HG02852 (cell line): ENCODE results near the gene AXIN1.
"Not testable (repeated sequence)": the region's sequence is repeated elsewhere in the genome, so short reads cannot be mapped to it uniquely, and the experiment has no call there.

Experiments used
- ATAC-seq: cut with Tn5 transposase; IDR thresholded peaks from one replicate; pipeline ENCODE4 v1.9.1; 2021; ENCODE audit warnings: mild to moderate bottlenecking, moderate library complexity; ENCODE audit not compliant: unreplicated experiment

The AXIN1 gene

DNA sequence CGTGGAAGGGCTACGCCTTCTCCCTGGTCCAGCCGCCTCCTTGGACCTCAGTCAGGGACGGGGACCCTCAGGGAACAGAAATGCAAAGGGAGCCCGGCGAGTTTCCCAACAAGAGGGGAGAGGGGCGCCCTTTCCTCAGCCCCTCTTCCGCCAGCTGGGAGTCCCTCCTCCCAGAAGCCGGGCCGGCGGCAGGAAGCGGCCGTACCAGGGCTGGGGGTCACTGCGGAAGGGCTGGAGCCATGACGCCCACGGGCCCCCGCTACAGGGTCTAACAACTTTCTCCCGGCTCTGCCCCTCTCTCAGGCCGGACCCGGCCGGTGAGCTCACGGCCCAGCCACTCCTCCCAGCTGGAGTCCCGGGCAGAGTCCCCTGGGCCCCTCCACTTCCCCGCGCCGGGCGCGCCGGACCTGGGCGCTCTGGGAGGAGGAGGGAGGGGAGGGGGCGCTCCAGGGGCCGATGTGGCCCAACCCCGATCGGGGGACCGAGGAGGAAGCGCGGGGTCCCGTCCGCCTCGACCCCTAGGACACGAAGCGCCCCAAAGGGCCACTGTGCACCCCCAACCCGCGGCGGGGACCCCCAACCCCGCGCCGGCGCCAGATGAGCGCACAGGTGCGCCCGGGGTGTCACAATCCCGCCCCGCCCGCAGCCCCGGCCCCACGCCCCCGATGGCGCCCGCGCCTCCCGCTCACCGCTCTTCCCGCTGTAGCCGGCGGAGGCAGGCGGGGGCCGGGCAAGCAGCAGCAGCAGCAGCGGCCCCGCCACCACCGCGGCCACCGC, 28.7 kb upstream of the AXIN1 start:
- no peak for ATAC-seq

DNA sequence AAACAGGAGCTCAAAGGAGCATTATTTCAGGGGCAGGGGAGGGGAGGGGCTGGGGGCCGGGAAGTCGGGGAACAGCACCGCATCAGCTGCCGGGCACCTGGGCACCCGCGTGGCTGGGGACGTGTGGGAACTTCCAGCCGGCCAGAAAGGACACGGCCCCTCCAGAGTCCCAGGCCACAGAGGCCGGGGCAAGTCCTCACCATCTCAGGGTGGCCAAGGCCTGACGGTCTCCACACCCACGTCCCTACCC, 28.2 kb upstream of the AXIN1 start:
- no peak for ATAC-seq

DNA sequence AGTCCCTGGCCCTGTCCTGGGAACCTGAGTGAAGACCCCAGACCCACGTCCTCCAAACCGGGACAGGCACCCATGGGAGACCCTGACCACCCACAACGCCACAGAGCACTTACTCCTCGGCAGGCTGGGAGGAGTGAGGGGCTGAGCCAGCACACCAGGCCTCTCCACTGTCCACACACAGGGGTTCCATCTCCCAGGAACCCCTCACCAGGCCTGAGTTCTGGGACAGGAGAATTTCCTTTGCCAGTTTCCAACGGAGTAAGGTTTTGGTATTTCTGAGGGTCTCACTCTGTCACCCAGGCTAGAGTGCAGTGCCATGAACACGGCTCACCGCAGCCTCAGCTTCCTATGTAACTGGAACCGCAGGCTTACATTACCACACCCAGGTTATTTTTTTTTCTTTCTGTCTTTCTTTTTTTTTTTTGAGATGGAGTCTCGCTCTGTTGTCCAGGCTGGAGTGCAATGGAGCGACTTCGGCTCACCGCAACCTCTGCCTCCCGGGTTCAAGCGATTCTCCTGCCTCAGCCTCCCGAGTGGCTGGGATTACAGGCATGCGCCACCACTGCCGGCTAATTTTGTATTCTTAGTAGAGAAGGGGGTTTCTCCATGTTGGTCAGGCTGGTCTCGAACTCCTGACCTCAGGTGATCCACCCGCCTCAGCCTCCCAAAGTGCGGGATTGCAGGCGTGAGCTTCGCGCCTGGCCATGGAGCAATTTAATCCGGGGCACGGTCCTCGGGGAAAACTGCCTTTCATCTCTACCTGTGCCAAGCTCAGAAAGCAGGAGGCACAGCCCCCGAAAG, 27.6 kb upstream of the AXIN1 start:
- ATAC-seq, result no peak

DNA sequence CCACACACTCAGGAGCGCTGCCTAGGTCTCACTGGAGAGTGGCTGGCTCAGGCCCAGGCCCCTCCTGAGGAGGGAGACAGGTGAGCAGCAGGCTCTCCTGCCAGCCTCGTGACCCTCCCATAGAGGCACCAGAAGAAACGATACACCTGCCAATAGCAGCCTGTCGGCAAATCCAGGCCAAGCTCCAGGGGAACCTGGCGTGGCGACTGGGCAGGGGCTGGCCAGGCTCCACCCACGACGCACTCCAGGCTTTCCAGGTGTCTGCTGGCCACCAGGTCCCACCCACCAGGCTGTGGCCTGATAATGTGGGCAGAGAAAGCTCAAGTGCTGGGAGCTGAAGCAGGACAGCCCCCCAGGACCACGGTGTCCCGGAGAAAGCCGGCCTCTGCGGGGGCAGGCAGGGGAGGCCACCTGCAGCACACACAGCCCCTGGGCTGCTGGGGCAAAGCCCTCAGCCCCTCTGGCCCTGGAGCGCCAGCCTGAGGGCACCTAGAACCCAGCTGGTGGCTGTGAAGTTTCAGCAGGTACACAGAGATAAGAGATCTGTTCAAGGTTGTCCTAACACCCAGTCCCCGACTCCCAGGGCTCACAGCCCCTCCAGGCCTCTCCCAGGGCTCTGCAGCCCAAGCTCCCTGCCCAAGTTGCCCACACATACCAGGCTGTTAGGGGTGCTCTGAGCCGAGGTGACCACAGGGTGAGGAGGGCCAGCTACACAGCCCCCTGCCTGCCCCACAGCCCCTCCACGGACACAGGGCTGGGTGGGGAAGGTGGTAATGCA, 26.8 kb upstream of the AXIN1 start:
- ATAC-seq, result no peak

DNA sequence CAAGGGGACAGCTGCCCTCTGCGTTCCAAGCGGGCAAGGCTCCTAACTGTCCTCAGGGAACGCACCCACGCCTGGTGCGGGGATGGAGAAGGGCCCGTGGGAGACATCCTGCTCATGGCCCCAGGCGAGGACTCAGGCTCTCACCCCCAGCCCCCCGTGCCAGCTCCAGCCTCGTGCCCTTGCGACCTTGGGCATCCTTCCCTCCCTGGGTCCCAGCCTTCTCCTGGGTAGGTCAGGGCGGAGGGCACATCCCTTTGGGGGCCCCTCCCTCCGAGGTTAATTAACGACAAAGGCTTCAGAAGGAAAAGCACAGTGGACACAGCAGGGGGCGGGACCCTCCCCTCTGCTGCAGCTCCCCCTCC, 26.3 kb upstream of the AXIN1 start:
- no peak for ATAC-seq

DNA sequence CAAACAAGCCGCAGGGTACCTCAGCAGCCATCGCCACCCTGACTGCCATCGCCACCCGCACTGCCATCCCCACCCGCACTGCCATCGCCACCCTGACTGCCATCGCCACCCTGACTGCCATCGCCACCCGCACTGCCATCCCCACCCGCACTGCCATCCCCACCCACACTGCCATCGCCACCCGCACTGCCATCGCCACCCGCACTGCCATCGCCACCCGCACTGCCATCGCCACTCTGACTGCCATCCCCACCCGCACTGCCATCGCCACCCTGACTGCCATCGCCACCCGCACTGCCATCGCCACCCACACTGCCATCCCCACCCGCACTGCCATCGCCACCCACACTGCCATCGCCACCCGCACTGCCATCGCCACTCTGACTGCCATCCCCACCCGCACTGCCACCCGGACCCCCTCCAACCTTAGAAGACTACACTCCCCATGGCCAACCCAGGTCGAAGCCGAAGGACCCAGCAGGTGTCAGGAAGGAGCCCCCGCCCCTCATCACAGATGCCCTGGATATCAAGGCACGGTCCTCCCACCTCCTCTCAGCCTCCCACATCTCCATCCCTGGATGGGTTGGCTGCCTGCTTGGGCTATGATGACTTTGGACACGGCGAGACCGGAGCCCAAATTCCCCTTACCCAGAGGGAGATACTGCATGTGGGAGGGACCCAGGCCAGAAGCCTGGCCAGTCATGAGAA, 25.7 kb upstream of the AXIN1 start:
- ATAC-seq, result not testable (repeated sequence)

DNA sequence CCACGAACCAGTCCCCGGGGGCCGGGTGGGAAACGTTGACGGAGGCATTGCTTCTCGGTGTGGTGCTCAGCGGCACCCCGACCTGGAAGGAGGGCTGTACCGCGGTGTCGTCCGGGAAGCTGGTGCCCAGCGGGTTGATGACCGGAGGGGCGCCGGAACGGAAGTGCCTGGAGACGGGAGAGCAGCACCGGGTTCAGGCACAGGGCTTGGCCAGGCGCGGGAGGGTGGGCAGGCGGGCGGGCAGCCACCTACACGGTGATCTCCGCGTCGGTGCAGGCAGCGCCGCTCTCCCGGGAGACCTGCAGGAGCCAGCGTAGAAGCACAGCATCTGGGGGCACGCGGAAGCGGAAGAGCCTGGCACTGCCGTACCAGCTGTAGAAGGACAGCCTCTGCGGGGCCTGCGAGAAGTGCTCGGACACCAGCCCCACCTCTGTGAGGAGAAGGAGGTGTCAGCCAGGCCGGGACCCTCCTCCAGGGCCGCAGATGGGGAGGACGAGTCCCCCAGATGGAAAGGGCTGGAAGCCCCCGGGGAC, 25.0 kb upstream of the AXIN1 start:
- no peak for ATAC-seq

DNA sequence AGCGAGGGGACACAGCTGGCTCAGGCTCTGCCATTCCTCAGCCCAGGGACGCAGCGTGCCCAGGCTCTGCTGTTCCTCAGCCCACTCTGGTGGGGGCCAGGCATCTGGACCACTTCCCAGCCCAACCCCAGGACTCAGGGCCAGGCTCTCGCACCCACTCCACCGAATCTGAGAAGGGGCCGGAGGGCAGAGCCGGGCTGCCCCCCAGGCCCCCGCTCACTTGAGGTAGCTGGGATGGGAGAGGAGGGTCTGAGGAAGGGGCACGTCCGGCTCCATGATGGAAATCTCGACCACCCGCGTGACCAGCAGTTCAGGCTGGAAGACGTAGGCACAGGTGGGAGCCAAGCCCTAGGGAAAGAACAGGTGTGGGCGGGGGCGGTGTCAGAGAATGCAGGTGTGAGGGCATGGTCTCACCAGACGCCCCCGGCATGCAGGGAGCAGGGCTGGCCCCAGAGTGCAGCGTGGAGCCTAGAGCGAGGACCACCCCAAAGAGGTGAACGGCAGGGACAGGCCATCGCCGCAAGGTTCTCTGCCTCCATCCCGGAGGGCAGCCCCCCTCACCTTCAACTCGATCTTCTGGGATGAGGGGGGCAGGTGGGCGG, 24.4 kb upstream of the AXIN1 start:
- no peak for ATAC-seq

DNA sequence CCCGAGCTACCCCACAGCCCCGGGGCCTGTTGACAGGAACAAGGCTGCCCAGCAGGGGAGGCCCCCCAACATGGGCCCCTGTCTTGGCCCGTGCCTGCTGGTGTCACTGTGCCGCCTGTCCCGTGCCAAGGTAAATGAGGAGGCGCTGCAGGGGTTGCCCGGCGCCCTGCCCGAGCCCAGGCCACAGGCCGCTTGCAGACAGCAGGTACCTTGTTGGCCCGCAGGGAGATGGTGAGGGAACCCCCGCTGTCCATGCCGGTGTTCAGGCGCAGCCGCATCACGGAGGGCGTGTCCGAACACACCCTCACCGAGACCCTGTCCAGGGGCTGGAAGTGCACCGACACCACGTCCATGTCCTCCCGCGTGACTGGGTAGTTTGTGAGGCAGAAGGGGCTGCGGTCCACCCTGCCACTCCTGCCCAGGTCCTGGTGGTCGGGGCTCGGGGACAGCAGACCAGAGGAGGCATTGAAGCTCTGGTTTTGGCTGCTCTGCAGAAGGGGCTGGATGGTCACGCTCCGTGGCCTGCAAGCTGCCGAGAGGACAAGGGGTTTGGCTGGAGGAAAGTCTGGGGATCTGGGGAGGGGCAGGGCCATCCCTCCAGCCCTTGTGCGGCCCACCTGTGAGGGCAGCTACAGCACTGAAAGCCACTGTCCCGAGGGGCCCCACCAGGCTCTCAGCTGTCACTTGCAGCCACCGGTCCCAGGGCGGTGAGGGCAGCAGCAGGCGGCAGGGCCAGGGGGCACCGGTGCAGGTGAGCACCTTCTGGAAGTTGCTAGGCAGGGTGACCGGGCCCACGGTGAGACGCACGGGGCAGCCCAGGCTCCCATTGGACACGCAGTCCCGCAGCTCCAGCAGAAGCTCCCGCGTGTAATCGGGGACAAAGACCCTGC, 23.6 kb upstream of the AXIN1 start:
- ATAC-seq, result no peak

DNA sequence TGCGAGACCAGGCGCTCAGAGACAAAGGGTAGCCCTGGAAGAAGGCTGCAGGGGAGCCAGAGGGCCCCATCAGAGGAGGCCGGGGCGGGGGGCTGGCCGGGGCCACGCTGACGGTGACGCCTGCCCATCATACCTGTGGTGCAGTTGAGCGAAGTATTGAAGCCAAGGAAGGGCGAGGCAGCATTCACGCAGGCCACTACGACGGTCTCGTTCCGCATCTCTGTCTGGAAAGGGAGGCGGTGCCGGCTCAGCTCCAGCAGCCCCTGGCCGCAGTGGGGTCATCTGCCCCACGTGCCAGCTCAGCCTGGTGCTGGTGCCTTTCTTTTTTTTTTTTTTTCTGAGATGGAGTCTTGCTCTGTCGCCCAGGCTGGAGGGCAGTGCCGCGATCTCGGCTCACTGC, 22.7 kb upstream of the AXIN1 start:
- no peak for ATAC-seq

DNA sequence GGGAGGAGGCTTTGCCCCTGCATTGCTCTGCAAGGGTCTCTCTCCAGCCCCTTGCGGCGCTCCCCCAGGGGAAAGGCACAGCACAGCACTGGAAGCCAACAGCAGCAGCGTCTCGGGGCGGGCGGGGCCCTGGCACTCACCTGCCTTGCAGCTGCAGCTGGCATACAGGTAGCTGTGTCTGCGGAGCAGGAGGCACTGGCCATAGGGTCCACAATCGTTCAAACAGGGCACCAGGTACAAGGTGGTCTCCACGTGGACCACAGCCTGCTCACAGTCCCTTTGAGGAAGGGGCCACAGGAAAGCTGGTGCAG, 22.0 kb upstream of the AXIN1 start:
- no peak for ATAC-seq

DNA sequence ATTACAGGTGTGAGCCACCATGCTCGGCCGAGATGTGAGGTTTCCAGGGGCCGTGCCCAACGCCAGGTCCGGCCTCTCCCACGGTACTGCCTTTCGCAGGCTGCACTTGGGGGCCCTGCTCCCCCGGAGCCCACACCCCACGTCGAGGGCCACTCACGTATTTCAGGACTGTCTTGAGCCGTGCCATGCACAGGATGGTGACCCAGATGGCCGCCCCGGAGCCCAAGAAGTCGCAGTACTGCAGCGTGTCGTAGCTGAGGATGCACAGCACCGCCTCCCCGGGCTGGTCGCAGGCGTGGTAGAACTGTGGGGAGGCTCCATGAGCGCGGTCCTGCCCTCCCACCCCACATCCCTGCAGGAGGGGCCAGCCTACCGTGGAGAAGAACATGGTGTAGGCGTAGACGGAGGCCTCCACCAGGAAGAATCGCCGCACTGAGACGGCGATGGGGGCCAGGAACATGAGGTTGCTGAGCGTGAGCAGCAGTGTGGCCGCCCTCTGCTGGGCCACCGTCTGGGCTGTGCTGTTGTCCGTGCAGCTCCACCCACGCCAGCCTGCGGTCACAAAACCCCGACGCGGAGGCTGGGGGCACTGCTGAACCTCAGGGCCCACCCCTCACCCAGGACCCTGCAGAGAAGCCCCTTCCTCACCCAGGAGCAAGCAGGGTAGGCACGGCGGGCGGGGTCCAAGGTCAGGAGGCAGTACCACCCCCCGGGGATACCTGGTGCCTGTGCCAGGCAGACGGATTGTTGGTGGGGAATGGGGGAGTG, 21.5 kb upstream of the AXIN1 start:
- ATAC-seq, result no peak

DNA sequence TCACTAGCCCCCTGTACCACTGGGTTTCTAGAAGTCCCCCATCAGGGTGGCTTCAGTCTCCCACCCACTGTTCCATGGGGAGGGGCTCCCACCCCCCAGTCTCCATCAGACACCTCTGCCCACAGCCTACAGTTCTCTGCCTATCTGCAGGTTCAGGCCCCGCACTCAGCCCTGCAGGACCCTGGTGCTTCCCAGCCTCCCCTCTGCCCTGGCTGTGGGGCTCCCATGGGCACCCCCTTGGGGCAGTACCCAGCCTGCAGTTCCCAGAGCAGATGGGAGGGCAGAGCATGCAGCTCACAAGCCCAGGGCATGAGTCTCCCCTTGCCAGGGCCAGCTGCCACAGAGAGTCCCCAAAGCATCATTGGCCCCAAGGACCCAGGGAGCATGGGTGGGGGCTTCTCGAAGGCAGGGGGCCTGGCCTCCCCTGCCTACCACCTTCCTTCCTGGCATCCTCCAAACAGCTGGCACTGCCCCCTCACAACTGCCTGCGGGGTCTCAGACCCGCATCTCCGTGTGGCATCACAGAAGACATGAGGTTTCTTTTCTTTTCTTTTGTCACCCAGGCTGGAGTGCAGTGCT, 20.6 kb upstream of the AXIN1 start:
- ATAC-seq, result no peak

DNA sequence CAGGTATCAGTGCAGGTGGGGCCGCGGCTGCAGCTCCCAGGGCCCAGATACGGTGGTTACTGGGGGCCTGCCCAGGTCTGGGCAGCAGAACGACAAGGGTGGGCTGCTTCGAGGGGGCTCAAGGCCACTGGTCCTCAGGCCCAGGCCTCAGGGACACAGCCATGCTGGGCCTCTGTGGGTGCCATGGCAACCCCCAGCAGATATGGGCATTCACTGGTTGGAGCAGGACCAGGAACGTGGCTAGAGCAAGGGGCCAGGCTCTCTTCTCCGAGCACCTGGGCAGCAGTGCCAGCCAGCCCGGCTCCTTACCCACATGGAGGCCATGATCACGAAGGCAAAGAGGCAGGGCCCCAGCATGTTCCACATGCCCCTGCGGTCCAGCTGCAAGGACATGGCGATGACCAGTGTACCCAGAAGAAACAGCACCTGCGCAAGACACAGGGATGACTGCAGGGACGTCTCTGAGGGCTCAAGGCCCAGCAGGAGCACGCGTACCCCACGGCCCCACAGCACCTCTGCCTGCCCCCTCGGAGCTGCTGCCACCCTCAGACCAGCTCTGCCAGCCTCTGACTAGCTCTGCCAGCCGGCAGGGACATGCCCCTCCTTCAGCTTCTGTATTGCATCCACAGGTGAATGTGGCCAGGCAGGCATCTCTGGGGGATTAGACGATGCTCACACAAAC, 19.9 kb upstream of the AXIN1 start:
- ATAC-seq, result no peak

DNA sequence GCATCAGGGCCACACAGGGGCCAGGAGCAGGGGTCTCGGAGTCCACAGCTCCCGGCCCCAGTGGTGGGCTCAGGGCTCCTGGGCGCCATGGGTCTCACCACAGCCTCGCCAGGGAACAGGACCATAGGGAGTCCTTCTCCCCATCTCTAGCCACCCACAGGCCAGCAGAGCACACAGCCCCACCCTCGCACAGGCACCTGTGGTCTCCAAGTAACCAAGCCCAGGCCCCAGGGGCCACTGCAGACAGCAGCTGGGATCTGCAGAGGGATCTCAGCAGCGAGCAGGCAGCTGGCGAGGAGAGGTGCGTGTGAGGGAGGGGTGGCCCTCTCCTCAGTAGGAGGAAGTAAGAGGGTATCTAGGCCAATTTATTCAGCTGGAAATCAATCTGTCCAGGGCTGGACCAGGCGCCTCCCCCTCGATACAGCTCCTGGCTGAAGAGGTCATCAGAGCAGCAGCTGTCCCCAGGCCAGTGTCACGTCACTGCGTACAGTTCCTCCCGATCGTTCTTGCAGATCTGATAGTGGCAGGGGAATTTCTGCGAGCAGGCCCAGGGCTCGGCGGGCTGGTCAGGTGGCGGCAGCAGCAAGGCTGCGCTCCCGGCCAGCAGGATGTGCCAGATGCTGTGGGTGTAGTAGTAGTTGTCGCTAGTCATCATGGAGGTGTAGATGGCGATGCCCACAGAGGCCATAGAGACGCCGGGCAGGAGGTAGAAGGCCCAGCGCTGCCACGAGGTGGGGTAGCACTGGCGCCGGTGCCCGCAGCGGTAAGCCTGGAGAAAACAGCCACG, 19.2 kb upstream of the AXIN1 start:
- ATAC-seq, result no peak

DNA sequence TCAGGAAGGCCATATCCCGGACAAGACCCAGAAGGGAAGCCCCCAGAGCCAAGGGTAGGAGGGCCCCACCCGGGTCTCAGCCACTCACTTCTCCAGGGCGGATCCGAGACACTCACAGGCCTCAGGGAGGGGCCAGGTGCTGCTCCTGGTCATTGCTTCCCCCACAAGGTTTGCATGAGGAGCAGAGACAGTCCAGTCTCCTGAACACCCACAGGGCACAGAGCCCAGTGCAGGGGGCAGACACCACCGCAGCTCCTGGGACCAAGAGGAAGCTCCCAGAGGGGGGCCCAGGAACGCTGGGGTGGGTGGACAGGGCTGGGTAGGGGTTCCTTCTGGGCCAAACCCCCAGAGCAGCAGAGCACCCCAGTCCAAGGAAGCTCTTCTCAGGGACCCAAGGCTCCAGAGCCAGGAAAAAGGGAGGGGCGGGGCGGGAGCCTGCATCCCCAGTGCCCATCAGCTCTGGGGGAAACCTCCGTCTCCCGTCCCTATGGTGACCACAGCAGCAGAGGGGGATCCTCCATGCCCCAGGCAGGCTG, 18.5 kb upstream of the AXIN1 start:
- ATAC-seq, result no peak

DNA sequence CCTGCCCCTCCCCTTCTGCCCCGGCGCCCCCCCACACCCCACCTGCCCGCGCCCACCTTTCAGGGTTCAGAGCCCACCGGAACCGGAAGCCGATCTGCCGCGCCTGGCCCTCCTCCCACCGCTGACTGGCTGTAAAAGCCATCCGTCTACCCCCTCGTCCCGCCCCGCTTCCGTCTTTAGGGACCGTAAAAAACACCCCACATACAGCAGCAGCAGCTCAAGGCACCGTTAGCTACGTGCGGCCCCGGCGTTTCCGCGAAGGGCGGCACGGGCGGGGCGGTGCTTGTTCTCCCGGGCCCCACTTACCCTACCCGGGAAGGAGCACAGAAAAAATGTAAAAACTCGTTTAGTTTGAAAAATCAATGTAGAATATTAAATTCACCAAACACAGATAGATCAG, 17.9 kb upstream of the AXIN1 start, which contains the start of gene MRPL28:
Gene MRPL28 (minus strand): TSS at position 96 of the 400 bp plus-strand sequence. CDS start 320 bp downstream, outside the sequence.
- ATAC-seq, result peak; percentile 88
